GM23338 (cell line): ENCODE results near the gene CAMSAP1. TPM values are rescaled to one million over a fixed set of nuclear protein-coding genes. Genes with fewer than 3 reads are reported as not detected.

Source experiments
- ATAC-seq: fragments of 200-7000 bp; cut with Tn5 transposase; 3 replicates; pipeline ENCODE4 v1.9.1; 2020
- DNase-seq: peaks from one replicate; pipeline ENCODE4 v3.0.0-alpha.2; 2015; ENCODE audit warnings: low spot score
- H2AFZ ChIP-seq: fragments of 200-600 bp; sonication (generic); 2 replicates; pipeline ENCODE4 v1.8.0; 2016; ENCODE audit warnings: antibody characterized with exemption, mild to moderate bottlenecking, moderate library complexity
- H3F3A ChIP-seq: fragments of 200-600 bp; sonication (generic); replicated peaks from 2 replicates; pipeline ENCODE4 v1.8.0; 2017; ENCODE audit warnings: antibody characterized with exemption, mixed run types, low read depth
- H3K27ac ChIP-seq: fragments of 200-600 bp; sonication (generic); 2 replicates; pipeline ENCODE4 v1.6.1; 2016; ENCODE audit warnings: low read depth
- H3K27me3 ChIP-seq: fragments of 200-600 bp; sonication (generic); 2 replicates; pipeline ENCODE4 v1.8.0; 2016; ENCODE audit warnings: mild to moderate bottlenecking, mixed run types, moderate library complexity; ENCODE audit not compliant: insufficient read depth
- H3K36me3 ChIP-seq: fragments of 200-600 bp; sonication (generic); 2 replicates; pipeline ENCODE4 v1.8.0; 2016; ENCODE audit warnings: mild to moderate bottlenecking; ENCODE audit not compliant: insufficient read depth
- H3K4me1 ChIP-seq: fragments of 200-600 bp; sonication (generic); 2 replicates; pipeline ENCODE4 v1.8.0; 2016; ENCODE audit warnings: mild to moderate bottlenecking, moderate library complexity; ENCODE audit not compliant: insufficient read depth
- H3K4me2 ChIP-seq: fragments of 200-600 bp; sonication (generic); 2 replicates; pipeline ENCODE4 v1.7.1; 2017; ENCODE audit warnings: mixed run types
- H3K4me3 ChIP-seq: fragments of 200-600 bp; sonication (generic); 2 replicates; pipeline ENCODE4 v1.6.1; 2016; ENCODE audit warnings: mixed run types
- H3K79me2 ChIP-seq: fragments of 200-600 bp; sonication (generic); replicated peaks from 2 replicates; pipeline ENCODE4 v1.8.0; 2017; ENCODE audit warnings: mild to moderate bottlenecking; ENCODE audit not compliant: insufficient read depth
- H3K9me2 ChIP-seq: fragments of 200-600 bp; sonication (generic); 2 replicates; pipeline ENCODE4 v1.8.0; 2017; ENCODE audit not compliant: insufficient read depth
- H4K20me1 ChIP-seq: fragments of 200-600 bp; sonication (generic); replicated peaks from 2 replicates; pipeline ENCODE4 v1.8.0; 2017; ENCODE audit warnings: mild to moderate bottlenecking; ENCODE audit not compliant: insufficient read depth
- H3K27ac Mint-ChIP-seq: 2 replicates; pipeline ENCODE4 v1.8.0; 2020; ENCODE audit warnings: inconsistent platforms, mild to moderate bottlenecking, moderate library complexity, mixed read lengths
- H3K27me3 Mint-ChIP-seq: 3 replicates; pipeline ENCODE4 v1.8.0; 2022; ENCODE audit warnings: low read depth, mild to moderate bottlenecking, moderate library complexity, mixed read lengths, inconsistent platforms; ENCODE audit not compliant: insufficient read depth, poor library complexity
- H3K36me3 Mint-ChIP-seq: 3 replicates; pipeline ENCODE4 v1.8.0; 2021; ENCODE audit warnings: low read depth, mild to moderate bottlenecking, inconsistent platforms, moderate library complexity, mixed read lengths
- H3K4me1 Mint-ChIP-seq: 3 replicates; pipeline ENCODE4 v1.8.0; 2020; ENCODE audit warnings: mild to moderate bottlenecking, inconsistent platforms, mixed read lengths
- H3K4me3 Mint-ChIP-seq: 3 replicates; pipeline ENCODE4 v1.8.0; 2021; ENCODE audit warnings: moderate library complexity, mild to moderate bottlenecking, inconsistent platforms, mixed read lengths
- H3K9me3 Mint-ChIP-seq: 3 replicates; pipeline ENCODE4 v1.8.0; 2020; ENCODE audit warnings: moderate library complexity, mild to moderate bottlenecking, inconsistent platforms, mixed read lengths
- CREB1 ChIP-seq: fragments of 250-450 bp; sonication (Bioruptor Pico); IDR thresholded peaks from 2 replicates; pipeline ENCODE4 v1.5.0; 2020; ENCODE audit warnings: low read depth, mild to moderate bottlenecking, moderate library complexity
- CTCF ChIP-seq, 2 experiments: fragments of 200-600 bp in 1 of 2; sonication (generic) in 1 of 2; conservative IDR thresholded peaks; 2 replicates each; pipeline versions ENCODE4 v1.5.1 to v1.6.1; 2016 to 2017; ENCODE audit warnings: antibody characterized with exemption in 2 of 2, low read depth in 2 of 2, mild to moderate bottlenecking in 2 of 2, moderate library complexity in 1 of 2
- STAT1 ChIP-seq: IDR thresholded peaks from one replicate; pipeline ENCODE4 v1.6.1; 2016; ENCODE audit warnings: antibody characterized with exemption; ENCODE audit not compliant: unreplicated experiment
- ZNF114 ChIP-seq: fragments of 250-450 bp; sonication (Bioruptor Pico); IDR thresholded peaks from 2 replicates; pipeline ENCODE4 v1.5.0; 2020; ENCODE audit warnings: mild to moderate bottlenecking, moderate library complexity
- ZNF462 ChIP-seq: fragments of 250-450 bp; sonication (Bioruptor Pico); IDR thresholded peaks from 2 replicates; pipeline ENCODE4 v1.5.0; 2020; ENCODE audit warnings: mild to moderate bottlenecking, moderate library complexity
- polyA plus RNA-seq: library from polyadenylated mRNA; unstranded; fragments of >200 nt; fragmentation: Nextera tagmentation; extraction: Ambion mirVana; gene quantifications from 2 replicates; pipeline ENCODE4 v1.2.1, GENCODE V29; 2016
- total RNA-seq: library from RNA; depleted of rRNA; stranded (reverse); fragments of >200 nt; shearing (Covaris generic); gene quantifications from 2 replicates; pipeline ENCODE4 v1.2.3, GENCODE V29; 2014

Gene CAMSAP1
- total and polyA plus RNA-seq, 2 experiments from 2014 or later = 6.9 to 75.4 TPM

- ATAC-seq = no peak
- H3K4me2 ChIP-seq = no peak overlapping the region
- H3K27ac Mint-ChIP-seq = no peak overlapping the region
Observed at GRCh38 chr9:135951889-135952663, 44.7 kb upstream of the CAMSAP1 start.

More at GRCh38 chr9:135951889-135952663, 44.7 kb upstream of the CAMSAP1 start:
- no peak overlapping the region for H3K4me3 ChIP-seq
- H3F3A ChIP-seq = 0 out of 2 replicates have a peak, but pooled peaks cover 3% of the 10 kb centered on the region
- no peak for DNase-seq
- no peaks in the 10 kb centered on the region for H3K4me1 ChIP-seq
- peaks cover 13% of the 10 kb centered on the region for H3K36me3 ChIP-seq
- H3K27me3 ChIP-seq = no peaks in the 10 kb centered on the region
- Mint-ChIP-seq H3K4me3 (no peak overlapping the region), H3K4me1 (no peaks in the 10 kb centered on the region; the same call in 2 of the 3 replicates), H3K9me3 (no peaks in the 10 kb centered on the region), H3K36me3 (peaks cover 40% of the 10 kb centered on the region), H3K27me3 (peaks cover 3% of the 10 kb centered on the region)
- H4K20me1 ChIP-seq = 0 out of 2 replicates have a peak, but pooled peaks cover 7% of the 10 kb centered on the region
- H3K79me2 ChIP-seq = peaks cover 21% of the 10 kb centered on the region
- TF ChIP-seq ZNF462 (CRISPR knock-in tag) = no peak
- no peak for TF ChIP-seq CREB1 (CRISPR knock-in tag)
- no peak for TF ChIP-seq CTCF (conservative IDR thresholded peaks at IDR 0.05; ENCODE audit: low read depth in 2 of 2)
- no peak for TF ChIP-seq ZNF114 (CRISPR knock-in tag)
- TF ChIP-seq STAT1 = no peak
- no peaks in the 10 kb centered on the region for H3K9me2 ChIP-seq
- no peak overlapping the region for H2AFZ ChIP-seq
- no peak overlapping the region for H3K27ac ChIP-seq
